HT1080 (cell line): Measurements from ENCODE around the gene EHHADH. TPM values are rescaled to one million over a fixed set of nuclear protein-coding genes. Genes with fewer than 3 reads are reported as not detected.
"Not testable (repeated sequence)": the region's sequence is repeated elsewhere in the genome, so short reads cannot be mapped to it uniquely, and the experiment has no call there.

Source experiments
- DNase-seq: peaks from one replicate; pipeline ENCODE4 v3.0.0-alpha.2; 2015; ENCODE audit warnings: low read depth
- total RNA-seq: library from RNA; depleted of rRNA; stranded (reverse); fragments of >200 nt; shearing (Covaris generic); gene quantifications from 2 replicates; pipeline ENCODE4 v1.2.3, GENCODE V29; 2014

The EHHADH gene
- total RNA-seq, 1 experiment from 2014 or later = 6.8 TPM

- not testable (repeated sequence) for DNase-seq
Measured at GRCh38 chr3:185253133-185253532, 716 bp downstream of the EHHADH start.

GRCh38 chr3:185251272-185251671 is 2.6 kb downstream of the EHHADH start:
- DNase-seq = no peak

- no peak for DNase-seq
Measured at GRCh38 chr3:185250653-185251052, 3.2 kb downstream of the EHHADH start.

- DNase-seq = no peak
Measured at GRCh38 chr3:185250247-185250646, 3.6 kb downstream of the EHHADH start.

- DNase-seq = no peak
Measured at GRCh38 chr3:185242642-185243041, 11.2 kb downstream of the EHHADH start.

GRCh38 chr3:185236969-185237368 is 16.9 kb downstream of the EHHADH start:
- DNase-seq = no peak

- no peak for DNase-seq
Measured at GRCh38 chr3:185233328-185233727, 20.5 kb downstream of the EHHADH start.

GRCh38 chr3:185226526-185226925 is 27.3 kb downstream of the EHHADH start:
- not testable (repeated sequence) for DNase-seq

- DNase-seq = peak; percentile 61
Measured at GRCh38 chr3:185225523-185225922, 28.3 kb downstream of the EHHADH start.

GRCh38 chr3:185225080-185225479 is 28.8 kb downstream of the EHHADH start:
- DNase-seq = no peak

GRCh38 chr3:185221203-185221602 is 32.6 kb downstream of the EHHADH start:
- DNase-seq = no peak

- DNase-seq = peak; percentile 23
Measured at GRCh38 chr3:185216607-185216958, 37.3 kb downstream of the EHHADH start.

GRCh38 chr3:185215873-185216606 is 37.8 kb downstream of the EHHADH start:
- DNase-seq = peak; percentile 17

GRCh38 chr3:185212559-185212958 is 41.3 kb downstream of the EHHADH start:
- DNase-seq = no peak

GRCh38 chr3:185212086-185212485 is 41.8 kb downstream of the EHHADH start:
- no peak for DNase-seq

GRCh38 chr3:185210621-185211142 is 43.2 kb downstream of the EHHADH start:
- DNase-seq = no peak

GRCh38 chr3:185208823-185209222 is 45.0 kb downstream of the EHHADH start:
- no peak for DNase-seq

GRCh38 chr3:185207931-185208746 is 45.7 kb downstream of the EHHADH start:
- peak; percentile 55 for DNase-seq

GRCh38 chr3:185207481-185207880 is 46.4 kb downstream of the EHHADH start:
- DNase-seq = no peak

- DNase-seq = no peak
Measured at GRCh38 chr3:185205865-185206264, 48.0 kb downstream of the EHHADH start.

- DNase-seq = no peak
Measured at GRCh38 chr3:185204894-185205293, 49.0 kb downstream of the EHHADH start.

GRCh38 chr3:185200639-185201038 is 53.2 kb downstream of the EHHADH start:
- DNase-seq = peak; percentile 68
